GM18499 (cell line): ENCODE data around the gene RHOT2.

ENCODE experiments used
- ATAC-seq: cut with Tn5 transposase; IDR thresholded peaks from one replicate; pipeline ENCODE4 v1.9.1; 2021; ENCODE audit warnings: moderate number of reproducible peaks; ENCODE audit not compliant: insufficient read depth, unreplicated experiment

RHOT2 gene

DNA sequence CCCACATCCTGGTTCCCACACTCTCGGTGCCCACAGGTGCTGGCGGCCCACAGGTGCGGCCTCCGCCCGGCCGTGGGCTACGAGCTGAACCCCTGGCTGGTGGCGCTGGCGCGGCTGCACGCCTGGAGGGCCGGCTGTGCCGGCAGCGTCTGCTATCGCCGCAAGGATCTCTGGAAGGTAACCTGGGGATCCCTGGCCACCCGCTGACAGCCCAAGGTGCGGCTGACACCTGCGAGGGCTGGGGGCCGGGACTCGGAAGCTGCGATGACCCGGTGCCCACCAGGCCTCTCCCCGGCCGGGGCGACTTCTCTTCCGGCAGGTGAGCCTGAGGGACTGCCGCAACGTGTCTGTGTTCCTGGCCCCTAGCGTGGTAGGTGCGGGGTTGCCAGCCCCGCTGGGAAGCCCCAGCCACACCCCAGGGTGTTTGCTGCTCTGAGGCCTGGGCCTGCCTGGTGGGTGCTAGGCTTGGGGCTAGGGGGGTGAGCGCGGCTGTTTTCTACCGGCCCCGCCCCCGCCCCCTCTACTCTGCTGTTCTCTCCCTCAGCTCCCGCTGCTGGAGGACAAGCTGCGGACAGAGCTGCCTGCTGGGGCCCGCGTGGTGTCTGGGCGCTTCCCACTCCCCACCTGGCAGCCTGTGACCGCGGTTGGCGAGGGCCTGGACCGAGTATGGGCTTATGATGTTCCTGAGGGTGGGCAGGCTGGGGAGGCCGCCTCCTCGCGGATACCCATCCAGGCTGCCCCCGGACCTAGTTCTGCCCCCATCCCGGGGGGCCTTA is 54.0 kb downstream of the RHOT2 start:
- no peak for ATAC-seq

DNA sequence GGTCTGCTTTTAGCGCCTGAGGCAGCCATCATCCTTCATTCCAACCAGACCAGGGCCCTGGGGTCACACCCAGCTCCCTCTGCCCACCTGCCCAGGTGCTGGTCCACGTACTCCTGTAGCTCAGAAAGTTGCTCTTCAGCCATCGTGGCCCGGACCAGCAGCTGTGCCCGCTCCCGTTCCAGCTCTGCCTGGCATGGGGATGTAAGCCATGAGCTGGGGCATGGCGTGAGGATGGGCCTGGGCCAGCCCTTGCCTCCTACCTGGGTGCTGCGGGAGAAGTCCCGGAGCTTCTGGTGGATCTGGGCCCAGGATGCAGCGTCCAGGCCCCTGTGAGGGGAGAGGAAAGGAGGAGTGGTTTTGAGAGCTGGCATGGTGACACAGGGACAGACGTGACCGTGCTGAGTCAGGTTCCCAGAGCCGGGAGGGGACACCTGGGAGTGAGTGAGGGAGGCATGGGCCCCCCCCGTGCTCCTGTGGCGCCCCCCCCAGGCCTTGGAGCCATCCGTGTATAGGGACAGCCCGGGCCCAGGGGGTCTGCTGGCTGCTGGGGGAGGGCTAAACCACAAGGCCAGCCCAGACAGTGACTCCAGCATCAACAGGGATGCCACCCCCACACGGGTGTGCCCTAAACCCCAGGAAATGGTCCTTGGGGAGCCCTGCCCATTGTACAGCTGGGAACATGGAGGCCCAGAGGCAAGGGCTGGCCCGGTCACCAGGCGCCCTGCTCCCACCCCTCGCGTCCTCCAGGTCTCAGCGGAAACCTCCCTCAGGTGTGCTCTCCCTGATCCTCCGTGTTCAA is 55.1 kb downstream of the RHOT2 start:
- no peak for ATAC-seq

DNA sequence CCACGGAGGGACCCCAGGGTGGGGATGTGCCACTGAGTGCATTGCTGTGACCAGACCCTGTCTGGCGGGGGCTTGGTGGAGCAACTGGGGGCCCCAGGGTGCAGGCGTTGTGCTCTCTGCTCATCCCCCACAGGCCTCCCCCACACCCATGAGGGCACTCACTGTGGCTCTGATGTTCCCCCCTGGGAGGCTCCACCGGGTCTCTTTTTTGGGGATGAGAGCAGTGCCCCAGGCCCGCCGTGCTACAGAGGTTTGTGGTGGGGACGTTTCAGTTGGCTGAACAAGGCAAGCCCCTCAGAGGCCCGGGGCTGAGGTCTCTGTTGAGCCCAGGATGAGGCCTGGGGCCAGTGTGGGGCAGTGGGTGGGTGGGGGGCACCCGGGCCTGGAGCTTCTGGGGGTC is 55.8 kb downstream of the RHOT2 start:
- ATAC-seq: no peak
